ENCODE data around the gene DPM3.
"Not testable (repeated sequence)": the region's sequence is repeated elsewhere in the genome, so short reads cannot be mapped to it uniquely, and the experiment has no call there.

DPM3 gene

DNA sequence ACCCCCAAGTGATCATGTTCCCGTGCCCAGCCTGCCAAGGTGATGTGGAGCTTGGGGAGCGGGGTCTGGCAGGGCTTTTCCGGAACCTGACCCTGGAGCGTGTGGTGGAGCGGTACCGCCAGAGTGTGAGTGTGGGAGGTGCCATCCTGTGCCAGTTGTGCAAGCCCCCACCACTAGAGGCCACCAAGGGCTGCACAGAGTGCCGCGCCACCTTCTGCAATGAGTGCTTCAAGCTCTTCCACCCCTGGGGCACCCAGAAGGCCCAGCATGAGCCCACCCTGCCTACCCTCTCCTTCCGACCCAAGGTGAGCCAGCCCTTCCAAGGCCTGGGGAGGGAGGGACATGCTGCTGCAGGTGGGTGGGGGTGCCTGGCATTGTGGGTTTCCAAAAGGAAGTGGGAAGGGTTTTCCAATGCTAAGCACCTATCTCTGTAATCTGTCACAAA is 35.6 kb upstream of the DPM3 start:
- DNase-seq (ENCODE audit: low read depth in 2 of 3, low spot score in 1 of 3), result peak in 1 of 3 donors; percentile 16

DNA sequence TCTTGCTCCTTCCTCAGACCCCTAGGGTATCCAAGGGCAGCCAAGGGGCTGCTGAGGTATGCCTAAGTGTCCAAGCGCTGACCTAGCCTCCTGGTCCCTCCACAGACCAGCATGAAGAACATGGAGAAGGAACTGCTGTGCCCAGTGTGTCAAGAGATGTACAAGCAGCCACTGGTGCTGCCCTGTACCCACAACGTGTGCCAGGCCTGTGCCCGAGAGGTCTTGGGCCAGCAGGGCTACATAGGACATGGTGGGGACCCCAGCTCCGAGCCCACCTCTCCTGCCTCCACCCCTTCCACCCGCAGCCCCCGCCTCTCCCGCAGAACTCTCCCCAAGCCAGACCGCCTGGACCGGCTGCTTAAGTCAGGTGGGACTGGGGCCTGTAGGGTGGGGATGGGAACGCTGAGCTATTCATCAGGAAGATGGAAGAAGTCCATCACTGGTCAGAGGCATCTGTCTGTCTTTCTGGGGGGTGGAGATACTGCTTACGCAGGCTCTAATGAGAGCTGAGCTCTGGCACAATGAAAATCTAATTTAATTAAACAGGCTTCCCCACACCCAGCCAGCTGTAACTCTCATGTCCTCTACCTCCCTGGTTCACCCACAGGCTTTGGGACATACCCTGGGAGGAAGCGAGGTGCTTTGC is 35.1 kb upstream of the DPM3 start:
- no peak for DNase-seq (ENCODE audit: low read depth in 2 of 3, low spot score in 1 of 3)

DNA sequence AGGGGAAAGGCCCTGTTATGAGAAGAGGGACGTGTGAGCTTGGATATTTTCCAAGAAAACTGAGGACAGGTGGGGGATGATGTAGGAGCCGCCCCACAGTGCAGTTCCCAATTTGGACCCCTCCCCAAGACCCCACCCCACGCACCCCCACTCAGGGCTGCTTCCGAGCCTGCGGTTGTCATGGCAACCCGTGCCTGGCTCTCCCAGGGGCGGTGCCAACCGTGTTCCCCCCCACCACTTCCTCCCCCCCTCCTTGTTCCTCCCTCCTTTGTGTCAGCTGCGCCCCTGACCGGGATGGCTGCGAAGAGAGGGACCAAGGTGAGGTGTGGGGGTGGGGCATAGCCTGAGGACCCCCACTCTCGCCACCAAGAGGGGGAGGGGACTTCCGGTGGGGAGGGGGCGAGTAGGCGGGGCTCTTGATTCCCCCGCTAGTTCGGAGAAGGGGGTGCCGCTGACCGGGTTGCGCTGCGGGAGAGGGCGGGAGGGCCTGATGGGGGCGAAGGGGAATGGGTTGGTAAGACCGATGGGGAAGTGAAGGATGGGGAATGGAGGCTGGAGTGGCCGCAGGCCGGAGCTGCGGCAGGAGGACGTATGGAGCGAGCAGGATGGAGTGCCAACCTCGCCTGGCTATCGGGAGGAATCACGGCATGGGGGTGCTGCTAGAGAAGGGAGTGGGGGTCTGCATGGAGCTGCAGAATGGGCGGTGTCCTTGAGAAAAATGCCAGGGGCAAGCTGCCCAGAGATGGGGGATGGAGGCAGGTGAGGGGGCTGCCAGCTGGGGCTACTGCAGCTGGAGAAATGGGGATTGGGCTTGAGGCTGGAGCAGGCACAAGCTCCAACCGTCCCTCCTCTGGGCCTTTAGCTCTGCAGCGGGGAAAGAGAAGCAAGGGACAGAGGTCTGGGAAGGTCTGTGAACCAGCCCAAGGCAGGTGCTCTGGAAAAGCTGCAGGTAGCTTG is 34.3 kb upstream of the DPM3 start:
- DNase-seq (ENCODE audit: low read depth in 2 of 3, low spot score in 1 of 3), result peak in 2 of 3 donors; percentile 34 to 35

DNA sequence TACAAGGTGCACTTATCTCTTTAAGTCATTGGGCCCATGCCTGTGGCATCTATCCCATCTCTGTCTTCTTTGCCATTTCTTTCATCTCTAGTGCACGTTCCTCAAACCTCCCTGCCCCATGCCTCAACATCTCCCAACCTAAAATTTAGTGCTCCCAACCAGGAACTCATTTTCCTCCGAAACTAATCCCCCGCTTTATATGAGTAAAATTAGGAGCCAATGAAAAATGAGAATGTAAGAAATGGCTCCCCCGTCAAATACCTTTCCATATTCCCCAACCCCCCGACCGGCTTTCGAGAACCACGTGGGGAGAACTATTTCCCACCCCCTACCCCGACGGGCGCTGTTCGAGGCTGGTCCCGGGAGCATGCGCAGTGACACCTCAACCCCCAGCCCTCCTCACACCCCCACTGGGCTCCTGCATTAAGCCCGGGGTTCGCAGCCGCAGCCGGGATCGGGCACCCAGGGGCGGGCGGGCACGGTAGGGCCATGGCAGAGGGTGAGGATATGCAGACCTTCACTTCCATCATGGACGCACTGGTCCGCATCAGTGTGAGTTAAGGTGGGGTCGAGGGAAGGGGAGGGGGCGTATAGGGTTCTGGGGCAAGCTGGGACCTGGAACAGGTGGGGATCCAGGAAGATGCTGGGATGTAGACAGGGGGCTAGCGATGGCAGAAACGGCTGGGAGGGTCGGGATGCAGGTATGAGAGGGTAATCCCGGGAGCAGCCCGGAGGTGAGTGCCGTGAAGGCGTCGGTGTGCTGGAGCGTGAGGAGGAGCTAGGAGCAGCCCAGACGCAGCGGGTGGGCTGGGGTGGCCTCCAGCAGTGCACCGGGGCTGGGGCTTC is 33.4 kb upstream of the DPM3 start, which contains the start of gene TRIM46:
TRIM46 (plus strand) TSS at position 372 of the 846 bp plus-strand sequence; CDS start at position 490, 118 bp downstream.
- peak; percentile 60 to 67 (median 63) for DNase-seq (ENCODE audit: low read depth in 2 of 3, low spot score in 1 of 3)

DNA sequence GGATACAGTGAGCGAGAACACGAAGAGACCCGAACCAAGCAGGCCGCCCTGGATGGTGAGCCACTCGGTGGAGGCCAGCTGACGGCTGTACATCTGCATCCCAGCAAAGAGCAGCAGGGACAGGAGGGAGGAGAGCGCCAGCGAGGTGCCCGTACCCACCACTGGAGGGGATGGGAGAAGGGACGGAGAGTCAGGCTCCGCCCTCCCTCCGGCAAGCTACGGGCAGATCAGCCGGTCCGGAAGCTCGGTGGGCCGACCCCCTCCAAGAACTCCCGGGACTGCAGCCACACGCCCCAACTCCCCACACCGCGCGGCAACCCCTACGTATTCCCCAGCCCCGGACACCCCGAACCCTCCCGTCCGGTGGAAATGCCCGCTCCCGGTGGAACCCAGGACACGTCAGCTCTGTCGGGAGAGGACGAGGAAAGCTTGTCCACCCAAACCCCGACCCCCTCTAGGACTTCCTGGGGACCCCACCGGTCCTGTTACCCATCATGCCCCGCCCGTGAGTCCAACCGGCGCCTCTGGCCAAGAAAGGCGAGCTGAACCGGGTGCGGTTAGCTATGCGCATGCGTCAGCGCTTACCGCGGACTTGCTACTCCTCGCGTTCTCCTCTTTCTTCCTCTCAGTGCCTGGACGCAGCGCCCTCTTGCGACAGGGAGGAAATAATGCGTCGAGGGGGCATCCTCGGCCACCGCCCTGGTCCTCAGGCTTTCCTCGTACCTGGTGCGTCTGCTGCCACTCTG is 32.6 kb upstream of the DPM3 start, which contains the start of gene KRTCAP2:
KRTCAP2 (minus strand) TSS at position 573 of the 746 bp plus-strand sequence; CDS start at position 493, 80 bp downstream.
- peak; percentile 92 to 94 (median 93) for DNase-seq (ENCODE audit: low read depth in 2 of 3, low spot score in 1 of 3)

DNA sequence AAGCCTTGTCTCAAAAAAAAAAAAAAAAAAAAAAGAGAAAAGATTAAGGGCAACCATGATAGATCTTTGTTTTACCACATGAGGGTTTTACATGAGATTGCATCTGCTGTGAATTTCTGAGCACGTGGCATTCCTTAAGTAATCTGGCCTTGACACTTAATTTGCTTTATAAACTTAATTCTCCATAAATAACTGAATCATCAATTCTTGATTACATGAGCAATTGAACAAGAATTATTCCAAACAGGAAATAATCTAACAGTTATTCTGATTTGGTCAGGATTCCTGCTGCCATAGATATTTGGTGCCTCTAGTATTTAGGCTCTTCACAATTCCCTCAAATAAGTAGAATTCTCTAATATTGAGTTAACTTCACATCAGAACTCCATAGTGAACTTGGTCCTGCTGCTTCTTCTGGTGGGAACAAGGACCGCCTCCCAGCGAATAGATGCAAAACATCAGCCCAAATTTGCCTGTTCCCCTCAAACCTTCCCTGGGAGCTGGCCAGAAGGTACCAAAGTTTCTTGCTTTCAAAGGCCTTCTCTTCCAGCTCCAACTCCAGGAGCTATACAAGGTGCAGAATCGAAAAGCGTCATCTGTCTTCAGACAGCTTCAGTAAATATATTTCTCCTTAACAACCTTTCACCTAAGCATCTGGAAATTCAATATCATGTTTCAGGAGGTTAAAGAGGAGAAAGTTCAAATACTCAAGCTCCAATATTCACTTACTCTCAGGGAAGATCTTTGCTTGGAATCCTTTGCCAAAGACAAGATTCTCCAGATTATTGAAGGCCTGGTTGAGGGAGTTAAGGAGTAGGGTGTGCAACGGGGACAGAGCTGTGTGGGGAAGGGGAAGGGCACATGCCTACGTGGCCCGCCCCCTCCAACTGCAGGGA is 31.8 kb upstream of the DPM3 start:
- no peak for DNase-seq (ENCODE audit: low read depth in 2 of 3, low spot score in 1 of 3)

DNA sequence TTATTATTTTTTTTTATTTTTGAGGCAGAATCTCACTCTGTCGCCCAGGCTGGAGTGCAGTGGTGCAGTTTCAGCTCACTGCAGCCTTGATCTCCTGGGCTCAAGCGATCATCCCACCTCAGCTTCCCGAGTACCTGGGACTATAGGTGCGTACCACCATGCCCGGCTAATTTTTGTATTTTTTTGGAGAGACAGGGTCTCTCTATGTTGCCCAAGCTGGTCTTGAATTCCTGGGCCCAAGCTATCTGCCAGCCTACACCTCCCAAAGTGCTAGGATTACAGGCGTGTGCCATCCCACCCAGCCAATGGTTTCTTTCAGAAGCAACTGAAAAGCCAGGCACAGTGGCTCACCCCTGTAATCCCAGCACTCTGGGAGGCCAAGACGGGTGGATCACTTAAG is 30.5 kb upstream of the DPM3 start:
- DNase-seq (ENCODE audit: low read depth in 2 of 3, low spot score in 1 of 3), result no peak

DNA sequence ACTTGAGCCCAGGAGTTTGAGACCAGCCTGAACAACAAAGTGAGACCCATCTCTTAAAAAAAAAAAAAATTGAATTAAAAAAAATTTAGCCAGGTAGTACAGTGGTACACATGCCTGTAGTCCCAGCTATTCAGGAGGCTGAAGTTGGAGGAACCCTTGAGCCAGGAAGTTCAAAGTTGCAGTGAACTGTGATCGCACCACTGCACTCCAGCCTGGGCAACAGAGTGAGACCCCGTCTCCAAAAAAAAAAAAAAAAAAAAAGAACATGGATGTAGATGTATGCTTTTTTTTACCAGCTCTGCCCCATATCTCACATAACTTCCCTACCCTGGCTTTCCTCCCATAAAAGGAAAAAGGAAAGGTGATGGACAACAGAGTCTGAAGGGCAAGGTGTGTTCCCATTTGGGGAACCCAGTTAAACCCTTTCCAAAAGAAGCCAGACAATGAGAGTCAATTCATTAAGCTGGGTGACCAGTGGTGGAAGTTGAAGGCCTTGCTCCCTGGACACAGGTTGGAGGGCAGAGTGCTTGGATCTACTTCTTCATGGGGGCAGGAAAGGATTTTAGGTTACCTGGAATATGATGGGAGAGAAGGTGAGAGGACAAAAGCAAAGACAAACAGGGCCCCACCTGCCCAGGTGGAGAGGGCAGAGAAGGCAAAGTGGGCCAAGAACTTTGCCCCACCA is 29.9 kb upstream of the DPM3 start:
- no peak for DNase-seq (ENCODE audit: low read depth in 2 of 3, low spot score in 1 of 3)

DNA sequence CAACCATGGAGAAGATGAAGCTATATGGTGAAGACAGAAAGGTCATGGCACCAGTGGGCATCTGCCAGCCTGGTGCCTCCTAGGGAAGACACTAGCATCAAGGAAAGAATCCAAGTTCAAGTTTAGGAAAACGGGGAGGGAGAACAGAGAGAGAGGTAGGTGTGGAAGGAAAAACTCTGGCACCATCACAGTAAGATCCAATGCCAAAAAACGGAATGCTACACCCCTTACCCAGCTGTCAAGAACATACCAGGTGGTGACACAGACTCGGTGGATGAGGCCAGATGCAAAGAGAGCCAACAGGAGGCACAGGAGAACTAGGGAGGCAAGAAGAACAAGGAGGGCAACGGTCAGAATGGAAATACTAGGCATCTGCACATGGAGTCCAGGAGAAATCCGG is 29.2 kb upstream of the DPM3 start:
- no peak for DNase-seq (ENCODE audit: low read depth in 2 of 3, low spot score in 1 of 3)

DNA sequence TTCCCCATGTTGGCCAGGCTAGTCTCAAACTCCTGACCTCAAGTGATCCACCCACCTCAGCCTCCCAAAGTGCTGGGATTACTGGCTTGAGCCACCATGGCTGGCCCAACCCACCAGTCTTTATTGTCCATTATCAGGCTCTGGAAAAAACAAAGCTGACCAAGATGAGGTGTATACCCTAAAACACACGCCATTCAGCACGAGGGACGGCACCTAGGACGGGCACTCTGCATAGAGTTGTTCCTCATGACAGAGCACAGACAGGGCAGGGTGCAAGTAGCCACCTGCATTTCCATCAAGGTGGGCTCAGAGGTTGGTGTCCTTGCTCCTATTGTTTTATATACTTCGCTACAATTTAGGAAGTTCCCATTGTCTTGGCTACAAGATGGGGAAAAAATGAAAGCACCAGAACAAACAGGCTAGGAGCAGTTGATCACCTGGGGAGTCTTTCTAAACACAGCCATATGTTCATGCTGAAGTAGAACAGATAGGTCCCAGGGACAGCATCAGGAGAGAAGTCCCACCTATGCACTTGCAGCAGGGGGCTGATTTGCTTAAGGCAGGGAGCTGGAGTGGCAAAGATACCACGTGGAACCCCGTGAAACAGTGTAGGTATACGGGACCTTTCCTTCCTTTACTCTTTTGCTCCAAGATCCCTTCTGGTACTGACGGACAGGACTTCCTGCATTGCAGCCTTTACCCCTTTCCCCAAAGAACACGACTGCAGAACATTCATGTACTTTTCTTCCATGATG is 28.3 kb upstream of the DPM3 start:
- DNase-seq (ENCODE audit: low read depth in 2 of 3, low spot score in 1 of 3), result no peak

DNA sequence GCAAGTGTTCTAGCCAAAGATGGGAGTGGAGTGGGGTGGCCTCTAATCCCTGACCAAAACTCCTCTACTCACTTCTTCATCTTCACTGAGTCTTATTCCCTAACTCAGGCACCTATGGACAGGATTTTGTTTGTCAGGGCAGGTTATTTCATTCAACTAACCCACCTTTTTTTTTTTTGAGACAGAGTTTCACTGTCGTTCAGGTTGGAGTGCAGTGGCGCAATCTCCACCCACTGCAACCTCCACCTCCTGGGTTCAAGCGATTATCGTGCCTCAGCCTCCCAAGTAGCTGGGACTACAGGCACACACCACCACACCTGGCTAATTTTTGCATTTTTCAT is 27.7 kb upstream of the DPM3 start:
- not testable (repeated sequence) for DNase-seq (ENCODE audit: low read depth in 2 of 3, low spot score in 1 of 3)

DNA sequence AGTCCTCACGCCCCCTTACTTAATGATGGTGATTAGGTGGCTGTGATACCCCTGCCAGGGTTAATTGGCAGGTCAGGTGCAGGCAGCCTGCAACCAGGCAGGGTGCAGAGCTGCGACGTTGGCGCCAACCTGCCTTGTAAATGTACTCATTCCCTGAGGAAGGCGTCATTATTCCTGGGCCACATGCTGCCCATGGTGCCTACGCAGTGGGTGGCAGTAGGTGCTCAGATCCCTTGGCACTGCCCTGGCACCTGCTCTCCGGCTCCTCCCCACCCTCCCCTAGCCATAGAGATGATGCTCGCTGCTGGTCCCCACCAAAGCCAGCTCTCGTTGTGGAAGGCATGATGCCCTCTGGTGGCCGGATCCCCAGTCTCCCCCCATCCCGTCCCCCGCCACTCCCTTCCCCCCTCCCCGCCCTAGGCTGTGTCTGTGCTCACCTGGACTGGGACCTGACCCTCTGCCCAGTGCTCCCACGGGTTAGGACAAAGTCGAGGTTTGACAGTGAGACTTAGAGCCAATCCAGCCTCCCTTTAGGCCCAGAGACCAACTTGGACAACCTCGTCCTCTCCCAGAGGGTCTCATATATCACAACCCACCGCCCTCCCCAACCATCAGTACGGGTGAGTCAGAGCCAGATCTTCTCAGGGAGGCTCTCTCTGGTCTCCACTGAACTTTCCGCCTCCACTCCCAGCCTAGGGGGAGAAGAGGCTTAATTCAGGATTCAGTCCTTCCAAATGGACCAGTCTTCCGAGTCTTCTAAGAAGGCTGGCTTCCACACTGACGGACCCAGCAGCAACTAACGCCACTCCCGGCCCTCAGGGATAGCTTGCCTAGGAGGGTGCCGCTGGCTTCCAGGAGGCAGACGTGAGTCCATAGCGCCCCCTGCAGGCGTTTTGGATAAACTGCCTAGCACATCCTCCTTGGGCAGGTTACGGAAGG is 27.1 kb upstream of the DPM3 start:
- DNase-seq (ENCODE audit: low read depth in 2 of 3, low spot score in 1 of 3), result peak; percentile 79 to 90 (median 82)

DNA sequence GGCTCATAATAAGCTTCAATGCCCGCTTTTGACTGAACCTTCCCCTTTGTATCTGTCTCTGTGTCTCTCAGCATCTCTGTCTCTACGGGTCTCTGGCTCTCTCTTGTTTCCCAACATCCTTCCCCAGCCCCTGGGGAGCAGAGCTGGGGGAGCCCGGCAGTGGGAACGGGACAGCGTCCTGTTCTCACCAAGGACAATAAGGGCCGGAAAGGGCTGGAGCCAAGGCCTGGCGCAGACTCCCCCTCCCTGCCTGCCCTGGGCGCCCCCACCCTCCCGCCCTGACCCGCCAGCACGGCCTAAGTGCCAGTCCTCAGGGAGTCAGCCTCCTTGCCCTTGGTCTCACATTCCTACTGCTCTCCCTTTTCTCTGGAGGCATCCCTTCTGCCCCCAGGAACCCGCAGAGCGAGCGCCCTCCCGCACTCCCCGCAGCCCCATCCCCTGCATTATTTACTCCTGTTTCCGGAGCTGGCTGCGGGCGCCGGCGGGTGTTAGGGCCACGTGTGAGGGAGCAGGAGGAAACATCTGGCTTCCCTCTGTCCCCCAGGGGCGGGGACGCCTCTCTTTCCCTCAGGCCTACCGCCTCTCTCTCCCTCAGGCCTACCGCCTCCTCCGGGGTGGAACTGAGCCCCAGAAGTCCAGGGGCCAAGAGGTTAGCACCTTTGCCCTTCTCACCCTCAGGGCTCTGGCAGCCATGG is 26.3 kb upstream of the DPM3 start:
- no peak for DNase-seq (ENCODE audit: low read depth in 2 of 3, low spot score in 1 of 3)

DNA sequence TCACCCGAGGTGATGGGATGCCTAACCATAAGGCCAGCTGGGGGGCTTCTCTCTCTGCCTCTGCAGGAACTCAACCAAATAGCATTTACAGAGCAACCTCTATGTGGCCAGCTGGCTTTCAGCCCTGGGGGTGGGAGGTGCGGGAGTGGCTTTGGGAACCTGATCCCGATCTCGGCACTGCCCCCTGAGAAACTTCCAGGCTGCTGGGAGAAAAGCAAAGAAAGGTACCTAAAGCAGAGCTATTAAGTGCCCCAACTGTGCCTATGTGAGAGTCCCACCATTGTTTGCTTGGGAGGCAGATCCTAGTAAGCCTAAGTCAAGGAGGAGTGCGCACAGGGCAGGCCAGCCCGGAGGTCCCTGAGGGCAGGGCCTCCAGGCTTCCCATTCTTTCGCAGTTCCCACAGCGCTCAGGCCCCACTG is 25.7 kb upstream of the DPM3 start:
- no peak for DNase-seq (ENCODE audit: low read depth in 2 of 3, low spot score in 1 of 3)

DNA sequence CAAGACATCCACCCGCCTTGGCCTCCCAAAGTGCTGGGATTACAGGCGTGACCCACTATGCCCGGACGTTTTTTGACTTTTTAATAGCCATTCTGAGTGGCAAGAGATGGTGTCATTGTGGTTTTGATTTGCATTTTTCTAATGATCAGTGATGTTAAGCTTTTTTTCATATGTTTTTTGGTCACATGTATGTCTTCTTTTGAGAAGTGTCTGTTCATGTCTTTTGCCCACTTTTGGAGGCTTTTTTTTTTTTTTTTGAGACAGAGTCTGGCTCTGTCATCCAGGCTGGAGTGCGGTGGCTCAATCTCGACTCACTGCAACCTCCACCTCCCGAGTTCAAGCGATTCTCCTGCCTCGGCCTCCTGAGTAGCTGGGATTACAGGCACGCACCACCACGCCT is 24.3 kb upstream of the DPM3 start:
- DNase-seq (ENCODE audit: low read depth in 2 of 3, low spot score in 1 of 3), result not testable (repeated sequence)

DNA sequence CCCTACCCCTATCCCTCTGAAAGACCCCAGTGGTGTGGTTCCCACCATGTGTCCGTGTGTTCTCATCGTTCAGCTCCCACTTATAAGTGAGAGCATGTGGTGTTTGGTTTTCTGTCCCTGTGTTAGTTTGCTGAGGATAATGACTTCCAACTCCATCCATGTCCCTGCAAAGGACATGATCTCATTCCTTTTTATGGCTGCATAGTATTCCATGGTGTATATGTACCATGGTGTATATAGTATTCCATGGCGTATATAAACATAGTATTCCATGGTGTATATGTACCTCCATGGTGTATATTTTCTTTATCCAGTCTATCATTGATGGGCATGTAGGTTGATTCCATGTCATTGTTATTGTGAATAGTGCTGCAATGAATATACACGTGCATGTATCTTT is 23.5 kb upstream of the DPM3 start:
- not testable (repeated sequence) for DNase-seq (ENCODE audit: low read depth in 2 of 3, low spot score in 1 of 3)

Data from stimulated activated CD4-positive, alpha-beta T cell treated with anti-CD3 and anti-CD28 coated beads, Interleukin-12 subunit alpha, Interleukin-12 subunit beta, amount 100 ng/mL, for 48 hours (primary cell).